ENCODE data around the gene PI3. TPM values are rescaled to one million over a fixed set of nuclear protein-coding genes. Genes with fewer than 3 reads are reported as not detected.

PI3 gene
- total RNA-seq, 1 experiment from 2014 or later, result not detected

GRCh38 chr20:45163083-45163803 is 11.5 kb upstream of the PI3 start:
- Histone ChIP-seq H3K36me3 (no peaks in the 10 kb centered on the region), H3K27ac (no peak overlapping the region), H3K27me3 (no peaks in the 10 kb centered on the region), H3K4me3 (no peak overlapping the region), H3K4me1 (no peaks in the 10 kb centered on the region), H3K9me3 (replicated peaks) (no peaks in the 10 kb centered on the region)
- DNase-seq, result no peak

GRCh38 chr20:45164906-45165305 is 9.8 kb upstream of the PI3 start:
- DNase-seq, result no peak
- H3K36me3 ChIP-seq, result no peaks in the 10 kb centered on the region
- no peaks in the 10 kb centered on the region for H3K4me1 ChIP-seq
- H3K4me3 ChIP-seq, result no peak overlapping the region
- no peaks in the 10 kb centered on the region for H3K27me3 ChIP-seq
- no peak overlapping the region for H3K27ac ChIP-seq
- no peaks in the 10 kb centered on the region for H3K9me3 ChIP-seq (replicated peaks)

- H3K27ac ChIP-seq, result no peak overlapping the region
- H3K4me1 ChIP-seq, result no peaks in the 10 kb centered on the region; the same call in 1 of the 2 replicates
- no peak for DNase-seq
- H3K36me3 ChIP-seq, result no peaks in the 10 kb centered on the region
- H3K4me3 ChIP-seq, result no peak overlapping the region
- H3K9me3 ChIP-seq (replicated peaks), result no peaks in the 10 kb centered on the region
- H3K27me3 ChIP-seq, result peaks cover 8% of the 10 kb centered on the region
Observed at GRCh38 chr20:45173522-45173921, 1.2 kb upstream of the PI3 start.

- no peaks in the 10 kb centered on the region for H3K36me3 ChIP-seq
- peaks cover 8% of the 10 kb centered on the region for H3K27me3 ChIP-seq
- no peak overlapping the region for H3K27ac ChIP-seq
- no peak overlapping the region for H3K4me3 ChIP-seq
- no peak for DNase-seq
- H3K9me3 ChIP-seq (replicated peaks), result no peaks in the 10 kb centered on the region
- peaks cover under 1% of the 10 kb centered on the region for H3K4me1 ChIP-seq
Observed at GRCh38 chr20:45176526-45177267, 2.0 kb downstream of the PI3 start.

GRCh38 chr20:45179166-45179565 is 4.5 kb downstream of the PI3 start:
- Histone ChIP-seq H3K27me3 (peaks cover 8% of the 10 kb centered on the region), H3K27ac (no peak overlapping the region), H3K4me1 (peaks cover 5% of the 10 kb centered on the region; the same call in 1 of the 2 replicates), H3K36me3 (no peaks in the 10 kb centered on the region), H3K4me3 (no peak overlapping the region), H3K9me3 (replicated peaks) (no peaks in the 10 kb centered on the region)
- DNase-seq, result no peak

- no peaks in the 10 kb centered on the region for H3K27me3 ChIP-seq
- peak in 1 of 2 experiments; percentile 24 for DNase-seq
- peaks cover 5% of the 10 kb centered on the region; the same call in 1 of the 2 replicates for H3K4me1 ChIP-seq
- H3K4me3 ChIP-seq, result no peak overlapping the region
- no peaks in the 10 kb centered on the region for H3K36me3 ChIP-seq
- H3K27ac ChIP-seq, result no peak overlapping the region
- H3K9me3 ChIP-seq (replicated peaks), result no peaks in the 10 kb centered on the region
Observed at GRCh38 chr20:45181639-45182038, 6.9 kb downstream of the PI3 start.

- Histone ChIP-seq H3K4me1 (peaks cover 5% of the 10 kb centered on the region; the same call in 1 of the 2 replicates), H3K27ac (no peak overlapping the region), H3K36me3 (no peaks in the 10 kb centered on the region), H3K9me3 (replicated peaks) (no peaks in the 10 kb centered on the region), H3K27me3 (no peaks in the 10 kb centered on the region), H3K4me3 (no peak overlapping the region)
- no peak for DNase-seq
Observed at GRCh38 chr20:45183084-45183483, 8.4 kb downstream of the PI3 start.

- H3K4me3 ChIP-seq, result no peak overlapping the region
- no peaks in the 10 kb centered on the region for H3K9me3 ChIP-seq (replicated peaks)
- DNase-seq, result peak in 1 of 2 experiments; percentile 19
- H3K27ac ChIP-seq, result no peak overlapping the region
- H3K27me3 ChIP-seq, result no peaks in the 10 kb centered on the region
- H3K4me1 ChIP-seq, result no peaks in the 10 kb centered on the region
- no peaks in the 10 kb centered on the region for H3K36me3 ChIP-seq
Observed at GRCh38 chr20:45187693-45188092, 13.0 kb downstream of the PI3 start.

GRCh38 chr20:45189067-45189609 is 14.4 kb downstream of the PI3 start:
- Histone ChIP-seq H3K27me3 (no peaks in the 10 kb centered on the region), H3K9me3 (replicated peaks) (no peaks in the 10 kb centered on the region), H3K4me1 (no peaks in the 10 kb centered on the region), H3K36me3 (no peaks in the 10 kb centered on the region), H3K4me3 (no peak overlapping the region), H3K27ac (no peak overlapping the region)
- DNase-seq, result no peak

- H3K36me3 ChIP-seq, result no peaks in the 10 kb centered on the region
- no peak for DNase-seq
- H3K4me1 ChIP-seq, result no peaks in the 10 kb centered on the region
- H3K9me3 ChIP-seq (replicated peaks), result no peaks in the 10 kb centered on the region
- no peak overlapping the region for H3K27ac ChIP-seq
- no peaks in the 10 kb centered on the region for H3K27me3 ChIP-seq
- no peak overlapping the region for H3K4me3 ChIP-seq
Observed at GRCh38 chr20:45189861-45190260, 15.2 kb downstream of the PI3 start.

- Histone ChIP-seq H3K27me3 (no peaks in the 10 kb centered on the region), H3K36me3 (no peaks in the 10 kb centered on the region), H3K4me3 (no peak overlapping the region), H3K9me3 (replicated peaks) (no peaks in the 10 kb centered on the region), H3K4me1 (no peaks in the 10 kb centered on the region), H3K27ac (no peak overlapping the region)
- DNase-seq, result no peak
Observed at GRCh38 chr20:45191926-45192325, 17.2 kb downstream of the PI3 start.

GRCh38 chr20:45193331-45193730 is 18.6 kb downstream of the PI3 start:
- Histone ChIP-seq H3K27ac (no peak overlapping the region), H3K9me3 (replicated peaks) (no peaks in the 10 kb centered on the region), H3K27me3 (no peaks in the 10 kb centered on the region), H3K4me3 (no peak overlapping the region), H3K36me3 (no peaks in the 10 kb centered on the region), H3K4me1 (no peaks in the 10 kb centered on the region)
- no peak for DNase-seq

- H3K27ac ChIP-seq, result no peak within 1 kb of the TSS
- H3K9me3 ChIP-seq (replicated peaks), result no peaks in the 10 kb centered on the region
- no peak within 1 kb of the TSS for H3K4me3 ChIP-seq
- no peaks in the 10 kb centered on the region for H3K4me1 ChIP-seq
- H3K27me3 ChIP-seq, result peaks cover 3% of the 10 kb centered on the region; the same call in 1 of the 2 replicates
- no peak for DNase-seq
- H3K36me3 ChIP-seq, result no peaks in the 10 kb centered on the region
Observed at GRCh38 chr20:45206725-45207124, 32.0 kb downstream of the PI3 start, which contains the start of gene SEMG1. TSS of gene SEMG1 (plus strand) at chr20:45207033. CDS start at chr20:45207054, 21 bp downstream.

GRCh38 chr20:45209924-45210323 is 35.2 kb downstream of the PI3 start:
- Histone ChIP-seq H3K27me3 (peaks cover 2% of the 10 kb centered on the region; the same call in 1 of the 2 replicates), H3K9me3 (replicated peaks) (no peaks in the 10 kb centered on the region), H3K27ac (no peak overlapping the region), H3K36me3 (no peaks in the 10 kb centered on the region), H3K4me3 (no peak overlapping the region), H3K4me1 (no peaks in the 10 kb centered on the region)
- no peak for DNase-seq
